NK-92 (cell line): Measurements from ENCODE around the gene SLC4A11.

Source experiments
- DNase-seq: peaks from one replicate; lab custom pipeline; 2025; ENCODE audit not compliant: unreplicated experiment; lab: John Stamatoyannopoulos, UW

SLC4A11 gene

DNA sequence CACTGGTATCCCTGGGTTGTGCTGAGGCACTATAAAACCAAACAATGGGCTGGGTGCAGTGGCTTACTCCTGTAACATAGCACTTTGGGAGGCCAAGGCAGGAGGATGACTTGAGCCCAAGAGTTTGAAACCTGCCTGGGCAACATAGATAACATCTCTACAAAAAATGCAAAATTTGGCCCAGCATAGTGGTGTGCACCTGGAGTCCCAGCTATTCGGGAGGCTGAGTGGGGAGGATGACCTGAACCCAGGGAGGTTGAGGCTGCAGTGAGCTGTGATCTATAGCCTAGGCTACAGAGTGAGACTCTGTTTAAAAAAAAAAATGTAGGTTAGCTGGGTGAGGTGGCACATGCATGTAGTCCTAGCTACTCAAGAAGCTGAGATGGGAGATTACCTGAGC, 7.7 kb upstream of the SLC4A11 start:
- no peak for DNase-seq

DNA sequence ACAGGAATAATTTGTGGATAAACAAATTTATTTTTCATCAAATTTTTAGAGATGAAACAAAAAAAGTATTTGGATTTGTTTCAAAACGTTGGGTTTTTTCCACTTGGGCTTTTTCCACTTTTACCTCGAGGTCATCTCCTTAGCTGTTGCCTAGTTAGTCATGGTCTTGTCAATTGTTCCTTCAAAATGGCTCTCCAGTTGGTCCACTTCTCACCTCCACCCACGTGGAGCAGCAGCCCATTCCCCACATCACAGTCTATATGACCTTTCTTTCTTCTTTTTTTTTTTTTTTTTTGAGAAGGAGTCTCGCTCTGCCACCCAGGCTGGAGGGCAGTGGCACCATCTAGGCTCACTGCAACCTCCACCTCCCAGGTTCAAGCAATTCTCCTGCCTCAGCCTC, 6.7 kb upstream of the SLC4A11 start:
- DNase-seq: no peak

DNA sequence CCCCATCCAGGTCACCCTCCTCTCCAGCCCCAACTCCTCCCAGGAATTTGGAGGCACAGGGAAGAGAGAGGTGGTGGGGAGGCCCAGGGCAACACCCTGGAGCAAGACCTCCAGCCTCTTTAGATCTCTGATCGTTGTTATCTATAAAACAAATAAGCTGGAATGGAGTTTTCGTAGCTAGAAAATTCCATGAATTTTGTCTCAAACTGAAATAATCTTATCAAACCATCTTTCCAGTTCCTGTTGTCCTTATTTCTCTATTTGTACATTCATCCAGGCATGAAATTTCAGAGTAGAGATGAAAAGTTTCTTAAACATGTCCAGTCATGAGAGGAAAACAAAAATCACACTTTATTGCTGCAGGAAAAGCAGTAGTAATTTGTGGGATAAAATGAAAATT, 6.2 kb upstream of the SLC4A11 start:
- DNase-seq: no peak

DNA sequence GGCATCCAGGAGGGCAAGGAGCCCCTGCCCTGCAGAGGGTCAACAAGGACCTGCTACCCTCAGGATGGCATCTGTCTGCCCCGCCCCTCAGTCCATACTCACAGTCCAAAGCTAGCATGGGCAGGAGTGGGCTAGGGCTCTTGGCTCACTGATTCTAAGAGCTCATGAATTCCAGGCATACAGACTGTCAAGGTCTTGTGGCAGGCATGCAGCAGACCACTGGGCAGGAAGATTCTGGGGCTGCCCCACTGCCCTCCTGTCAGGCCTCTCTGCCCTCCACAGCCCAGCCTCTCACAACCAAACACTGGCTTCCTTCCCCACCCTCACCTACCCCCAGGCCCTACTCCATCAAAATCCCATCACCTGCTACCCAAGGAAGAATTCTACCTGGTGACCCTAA, 5.6 kb upstream of the SLC4A11 start:
- no peak for DNase-seq

DNA sequence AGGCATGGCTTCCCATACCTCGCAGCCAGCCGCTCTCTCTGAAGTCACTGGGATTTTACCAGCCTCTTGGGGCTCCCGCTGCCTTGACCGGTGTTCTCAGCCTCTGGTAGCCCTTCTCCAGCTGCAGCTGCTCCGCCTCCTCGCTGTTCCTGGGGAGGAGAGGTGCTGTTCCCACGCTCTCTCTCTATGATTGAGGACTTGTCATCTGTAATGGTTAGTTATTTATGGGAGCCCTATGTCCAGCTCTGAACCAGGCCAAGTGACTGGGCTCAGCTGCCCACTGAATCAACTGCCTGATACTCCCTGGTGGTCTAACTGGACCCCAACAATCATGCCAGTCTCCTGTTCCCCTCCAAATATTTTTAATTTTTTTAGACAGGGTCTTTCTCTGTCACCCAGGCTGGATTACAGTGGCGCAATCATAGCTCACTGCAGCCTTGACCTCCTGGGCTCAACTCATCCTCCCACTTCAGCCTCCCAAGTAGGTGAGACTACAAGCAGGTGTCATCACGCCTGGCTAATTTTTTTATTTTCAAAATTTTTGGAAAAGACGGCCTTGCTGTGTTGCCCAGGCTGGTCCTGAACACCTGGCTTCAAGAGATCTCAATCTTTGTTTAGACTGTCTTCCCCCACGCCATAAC, 4.8 kb upstream of the SLC4A11 start:
- no peak for DNase-seq

DNA sequence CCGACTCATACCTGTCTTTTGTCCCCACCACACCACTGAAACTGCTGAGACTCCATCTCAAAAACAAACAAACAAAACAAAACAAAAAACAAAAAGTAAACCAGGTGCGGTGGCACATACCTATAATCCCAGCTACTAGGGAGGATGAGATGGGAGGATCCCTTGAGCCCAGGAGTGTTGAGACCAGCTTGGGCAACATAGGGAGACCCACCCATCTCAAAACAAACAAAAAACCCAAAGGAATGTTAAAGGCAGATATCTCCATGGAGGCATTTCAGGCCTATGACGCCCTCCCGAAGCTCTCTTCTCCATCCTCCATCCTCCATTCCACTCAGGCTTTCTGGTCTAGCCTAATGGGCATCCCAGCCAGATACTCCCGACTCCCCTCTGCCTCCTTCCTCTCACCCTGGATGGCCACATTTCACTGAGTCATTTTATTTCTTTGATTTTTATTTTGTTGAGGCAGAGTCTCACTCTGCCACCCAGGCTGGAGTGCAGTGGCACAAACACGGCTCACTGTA, 3.2 kb upstream of the SLC4A11 start:
- DNase-seq: no peak

DNA sequence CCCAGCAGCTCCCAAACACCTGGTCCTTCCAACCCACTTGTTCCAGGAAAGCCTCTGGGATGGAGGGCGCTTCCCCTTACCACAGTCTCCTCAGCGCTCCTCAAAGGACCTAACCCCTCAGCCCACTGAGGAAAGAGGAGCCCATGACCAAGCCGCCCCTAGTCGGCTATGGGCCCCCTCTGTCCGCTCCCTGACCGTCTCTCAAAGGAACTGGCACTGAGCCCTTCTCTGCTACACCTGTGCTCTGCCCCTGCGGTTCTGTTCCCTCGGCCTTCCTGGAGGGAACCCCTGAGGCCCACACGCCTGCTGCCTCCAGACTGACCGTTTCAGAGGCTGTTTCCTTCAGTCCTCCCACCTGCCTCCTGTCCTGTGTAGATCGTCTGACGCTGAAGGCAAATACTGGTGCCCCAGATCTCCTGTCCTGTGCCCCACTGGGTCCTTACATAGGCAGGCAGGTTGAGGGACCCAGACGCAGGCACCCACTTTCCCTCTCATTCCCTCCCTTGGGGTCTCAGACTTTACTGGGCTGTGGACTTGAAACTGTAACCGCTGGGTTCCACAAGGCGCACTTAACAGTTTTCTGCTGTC, 1.9 kb upstream of the SLC4A11 start:
- no peak for DNase-seq

DNA sequence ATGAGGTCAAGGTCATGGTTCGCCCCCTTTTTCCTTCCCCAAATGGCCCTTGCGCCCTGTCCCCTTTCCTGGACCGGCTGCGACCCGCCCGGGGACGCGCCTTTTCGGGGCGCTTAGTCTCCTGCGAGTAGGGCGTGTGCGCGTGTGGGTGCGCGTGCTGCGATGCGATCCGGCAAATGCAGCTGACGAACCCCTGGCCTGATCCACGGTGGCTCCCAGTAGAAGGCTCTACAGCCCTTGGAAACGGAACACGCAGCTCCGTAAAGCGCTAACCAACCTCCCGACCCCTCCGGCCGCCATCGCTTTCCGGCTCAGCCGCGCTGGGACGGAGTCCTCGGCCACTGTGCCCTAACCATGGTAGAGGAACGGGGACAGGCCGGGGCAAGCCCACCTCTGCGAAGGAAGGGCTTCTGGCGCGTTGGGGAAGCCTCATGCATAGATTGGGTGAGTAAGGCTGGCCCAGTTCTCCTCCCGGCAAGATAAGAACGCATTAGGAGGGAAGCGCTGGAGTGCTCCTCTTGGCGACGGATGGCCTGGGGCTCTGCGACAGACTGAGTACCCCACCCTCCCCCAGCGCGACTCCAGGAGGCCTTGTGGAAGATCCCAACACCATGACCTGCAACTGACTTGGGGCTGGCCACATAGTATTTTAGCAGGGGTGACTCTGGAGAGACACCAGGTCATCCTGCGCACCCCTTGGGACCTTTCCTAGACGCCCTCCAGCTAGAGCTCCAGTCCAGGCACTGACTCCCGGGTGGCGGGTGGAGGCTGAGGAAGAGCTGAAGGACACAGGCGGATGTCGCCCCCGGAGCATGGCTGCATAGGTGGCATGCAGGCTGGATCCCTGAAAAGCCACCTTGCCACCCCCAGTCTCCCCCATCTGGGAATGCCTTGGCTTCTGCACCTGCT, 1.1 kb upstream of the SLC4A11 start:
- no peak for DNase-seq

DNA sequence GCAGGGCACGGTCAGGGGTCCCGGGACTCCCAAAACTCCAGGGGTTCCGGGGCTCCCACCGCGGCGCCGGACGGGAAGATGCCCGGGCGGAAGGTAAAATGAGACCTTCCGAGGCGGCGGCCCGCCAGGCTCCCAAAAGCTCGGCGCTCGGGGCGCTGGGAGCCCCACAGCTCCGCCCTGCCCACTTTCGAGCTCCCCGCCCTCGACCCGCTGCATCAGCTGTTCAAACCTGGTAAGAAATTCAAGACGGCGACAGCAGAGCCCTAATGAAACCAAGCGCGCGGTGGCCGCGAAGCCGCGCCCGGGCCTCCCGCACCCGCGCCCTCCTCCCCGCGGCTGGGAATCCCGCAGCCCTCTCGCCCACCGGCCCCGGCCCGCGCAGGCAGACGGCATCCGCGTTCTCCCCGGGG, 369 bp downstream of the SLC4A11 start:
- no peak for DNase-seq

DNA sequence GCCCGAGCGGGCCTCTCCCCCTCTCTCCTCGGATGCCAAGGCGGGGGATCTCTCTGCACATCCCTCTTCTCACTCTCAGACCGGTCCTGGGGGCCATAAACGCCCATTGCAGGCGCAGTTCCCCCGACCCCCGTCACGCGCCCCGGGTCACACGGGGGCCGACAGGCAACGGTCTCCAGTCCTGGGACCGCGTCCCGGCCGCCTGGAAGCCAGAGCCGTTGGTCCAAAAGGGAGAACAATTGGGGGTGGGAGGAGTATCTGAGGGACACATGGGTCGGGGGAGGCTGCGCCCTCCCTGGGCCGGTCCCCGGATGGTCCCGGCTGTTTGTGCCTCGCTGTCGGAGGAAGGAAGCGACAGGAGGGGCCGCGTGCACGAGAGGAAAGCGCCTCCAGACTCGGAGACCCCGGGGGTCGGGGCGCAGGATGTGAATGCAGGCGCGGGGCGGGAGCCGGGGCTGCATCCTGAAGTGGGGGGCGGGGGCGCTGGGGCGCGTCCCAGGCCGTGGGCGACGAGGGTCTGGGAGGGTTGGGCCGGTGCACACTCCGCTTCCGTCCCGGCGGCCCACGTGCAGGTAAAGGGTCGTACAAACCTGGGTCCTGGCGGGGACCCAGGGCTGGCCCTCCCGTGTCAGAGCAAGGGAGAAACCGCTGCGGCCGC, 903 bp downstream of the SLC4A11 start:
- no peak for DNase-seq

DNA sequence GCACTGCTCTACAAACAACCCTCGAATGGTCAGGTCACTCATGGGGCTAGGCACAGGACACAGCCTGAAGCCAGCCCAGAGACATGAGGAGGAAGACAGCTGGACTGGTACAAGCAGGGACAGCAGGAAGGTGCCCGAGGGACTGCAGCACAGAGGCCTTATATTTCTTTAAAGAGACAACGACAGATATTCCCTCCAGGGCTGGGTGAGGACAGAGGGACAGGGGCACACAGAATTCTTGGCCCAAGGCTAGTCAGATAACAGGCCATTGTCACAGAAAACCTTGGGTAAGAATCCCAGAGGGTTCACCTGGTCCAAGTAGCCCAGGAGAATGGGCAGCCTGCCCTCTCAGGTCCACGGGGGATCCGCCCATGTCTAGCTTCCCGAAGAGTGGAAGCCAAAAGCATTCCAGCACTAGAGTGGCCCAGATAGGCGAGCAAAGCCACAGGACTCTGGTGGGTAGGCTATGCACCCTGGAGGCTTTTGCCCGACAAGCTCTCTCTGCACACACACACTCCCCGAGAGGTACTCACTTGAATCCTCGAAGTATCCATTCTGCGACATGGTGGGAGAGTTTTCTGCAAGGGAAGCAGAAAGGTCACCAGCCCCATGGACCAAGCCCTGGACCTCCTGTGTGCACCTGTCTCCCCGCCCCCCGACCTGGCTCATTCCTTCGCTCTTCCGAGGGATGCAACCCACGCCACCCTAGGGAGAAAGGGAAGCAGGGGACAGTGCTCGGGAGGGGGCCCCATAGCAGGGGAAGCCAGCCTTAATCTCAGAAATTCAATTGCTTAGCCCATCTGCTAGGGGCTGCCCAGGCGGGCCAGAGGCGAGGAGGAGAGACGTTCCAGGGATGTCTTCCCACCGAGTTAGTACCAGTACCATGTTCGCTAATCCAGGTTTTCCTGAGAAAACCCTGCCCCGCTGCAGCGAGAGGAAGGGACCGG, 1.7 kb downstream of the SLC4A11 start:
- no peak for DNase-seq

DNA sequence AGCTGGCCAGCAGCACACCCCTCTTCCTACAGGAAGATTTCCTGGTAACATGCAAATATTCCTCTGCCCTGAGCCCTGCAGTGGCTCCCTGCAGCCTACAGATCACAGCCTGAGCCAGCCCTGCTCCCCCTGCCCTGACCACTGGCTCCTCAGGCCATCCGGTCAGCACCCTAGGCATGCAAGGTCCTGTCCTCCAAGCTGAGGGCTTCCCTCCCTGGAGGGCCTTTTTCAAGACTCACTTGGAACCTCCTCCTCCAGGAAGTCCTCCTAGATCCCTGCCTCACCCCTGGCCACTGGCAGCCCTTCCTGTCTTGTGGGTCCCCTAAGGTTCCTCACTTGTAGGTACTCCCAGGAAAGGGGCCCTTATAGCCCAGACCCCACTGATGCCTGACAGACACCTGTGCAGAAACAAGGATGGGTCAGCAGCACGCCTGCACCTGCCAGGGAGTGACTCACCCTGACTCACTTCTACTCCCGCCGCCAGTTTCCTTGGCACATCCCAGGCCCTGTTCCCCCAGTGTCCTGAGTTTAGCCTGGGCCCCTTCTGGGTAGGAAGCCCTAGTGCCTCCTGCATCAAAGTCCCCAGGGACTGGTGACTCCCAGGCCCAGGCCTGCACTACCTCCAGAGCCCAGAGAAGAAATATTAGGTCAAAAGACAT, 3.2 kb downstream of the SLC4A11 start:
- no peak for DNase-seq

DNA sequence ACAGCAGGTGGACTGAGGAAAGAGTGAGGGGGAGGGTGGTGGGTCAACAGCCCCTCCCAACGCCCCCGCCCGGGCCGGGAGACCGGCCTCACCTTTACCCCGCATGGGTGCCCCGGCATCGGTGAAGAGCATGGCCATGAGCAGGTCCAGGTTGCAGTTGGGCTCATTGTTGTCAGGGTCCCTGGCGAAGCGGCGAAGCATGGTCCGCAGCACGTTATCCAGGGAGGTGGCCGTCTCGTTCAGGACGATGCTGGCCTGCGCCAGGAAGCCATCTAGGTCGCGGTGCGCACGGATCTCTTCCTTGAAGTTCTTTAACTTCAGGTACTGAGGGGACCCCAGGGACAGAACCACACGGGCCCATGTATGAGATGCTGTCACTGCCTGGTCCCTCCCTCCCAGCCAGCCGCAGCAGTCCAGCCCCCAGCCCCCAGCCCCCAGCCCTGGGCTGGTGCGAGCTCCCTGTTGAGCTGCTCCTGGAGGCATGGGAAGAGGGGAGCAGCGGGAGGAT, 4.9 kb downstream of the SLC4A11 start:
- no peak for DNase-seq

DNA sequence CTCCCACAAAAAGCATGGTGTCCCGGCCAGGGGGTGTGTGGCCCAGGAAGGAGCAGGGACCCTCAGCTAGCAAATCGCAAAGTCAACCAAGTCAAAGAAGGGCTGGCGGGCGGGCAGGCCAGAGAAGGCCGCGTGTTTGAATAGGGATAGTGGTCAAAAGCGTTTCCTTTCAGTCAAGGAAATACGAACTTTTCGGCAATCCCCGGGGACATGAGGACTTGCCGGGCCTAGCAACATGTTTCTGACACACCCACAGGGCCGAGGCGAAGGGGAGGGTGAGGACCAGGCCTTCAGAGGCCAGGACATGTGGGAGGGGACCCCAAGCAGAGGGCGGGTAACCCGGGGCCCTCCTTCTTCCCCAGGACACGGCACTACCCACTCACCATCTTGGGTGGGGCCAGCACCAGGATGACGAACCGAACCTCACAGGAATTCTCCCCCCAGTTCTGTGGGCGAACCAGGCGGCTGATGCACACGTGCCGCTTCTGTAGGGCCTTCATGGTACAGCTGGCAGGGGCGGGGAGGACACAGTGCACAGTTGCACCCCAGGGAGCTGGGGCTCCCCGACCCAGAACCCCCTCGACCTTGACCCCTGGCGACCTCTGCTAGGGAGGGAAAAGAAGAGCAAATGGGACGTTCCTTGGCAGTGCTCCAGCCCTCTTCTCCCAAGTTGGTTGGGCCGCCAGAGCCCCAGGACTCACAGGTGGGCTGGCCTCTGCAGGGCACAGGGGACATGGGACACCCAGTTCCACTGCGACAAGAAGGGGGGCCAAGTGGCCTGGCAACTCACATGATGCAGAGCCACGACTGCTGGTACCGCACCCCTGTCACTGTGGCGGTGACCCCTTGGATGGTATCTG, 5.6 kb downstream of the SLC4A11 start:
- no peak for DNase-seq

DNA sequence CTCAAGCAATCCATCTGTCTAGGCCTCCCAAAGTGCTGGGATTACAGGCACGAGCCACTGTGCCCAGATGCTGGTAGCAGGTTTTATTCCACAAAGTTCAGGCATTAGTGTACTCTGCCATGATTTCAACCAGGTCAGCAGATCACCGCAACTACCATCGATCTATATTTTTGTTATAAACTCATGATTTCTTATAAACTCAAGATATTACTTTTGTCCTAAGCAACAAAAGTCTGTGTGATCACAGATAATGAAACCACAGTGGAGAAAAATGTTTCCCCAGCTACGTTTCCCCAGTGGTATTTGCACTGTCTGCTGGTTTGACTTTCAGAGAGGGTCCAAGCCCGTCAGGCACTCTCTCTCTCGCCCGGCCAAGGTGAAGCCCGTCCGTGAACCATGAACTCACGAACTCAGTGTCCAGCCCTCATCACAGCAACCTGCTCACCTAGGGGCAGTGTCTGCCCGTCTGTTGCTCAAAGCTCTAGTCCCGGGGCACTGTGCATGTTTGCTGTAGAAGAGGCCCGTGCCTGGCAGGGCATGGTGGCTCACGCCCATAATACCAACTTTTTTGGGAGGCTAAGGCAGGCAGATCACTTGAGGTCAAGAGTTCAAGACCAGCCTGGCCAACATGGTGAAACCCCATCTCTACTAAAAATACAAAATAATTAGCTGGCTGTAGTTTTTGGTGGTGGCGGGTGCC, 7.0 kb downstream of the SLC4A11 start:
- no peak for DNase-seq

DNA sequence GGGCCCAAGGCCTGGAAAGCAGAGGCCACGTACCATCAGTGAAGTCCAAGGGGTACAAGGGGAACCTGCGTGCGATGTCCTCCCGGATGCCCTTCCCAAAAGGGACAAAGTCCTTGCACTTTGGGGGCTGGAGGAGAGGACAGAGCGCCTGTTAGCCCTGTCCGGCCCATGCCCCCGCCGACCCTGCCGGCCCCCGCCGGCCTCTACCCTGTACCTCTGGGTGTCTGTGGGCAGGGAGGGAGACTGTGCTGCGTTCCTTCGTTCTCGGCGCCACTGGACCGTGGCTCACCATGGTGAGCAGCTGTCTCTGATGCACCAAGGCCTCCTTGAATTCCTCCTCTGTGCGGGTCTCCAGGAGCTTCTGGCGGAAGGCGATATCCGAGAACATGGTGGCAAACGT, 7.9 kb downstream of the SLC4A11 start:
- no peak for DNase-seq

DNA sequence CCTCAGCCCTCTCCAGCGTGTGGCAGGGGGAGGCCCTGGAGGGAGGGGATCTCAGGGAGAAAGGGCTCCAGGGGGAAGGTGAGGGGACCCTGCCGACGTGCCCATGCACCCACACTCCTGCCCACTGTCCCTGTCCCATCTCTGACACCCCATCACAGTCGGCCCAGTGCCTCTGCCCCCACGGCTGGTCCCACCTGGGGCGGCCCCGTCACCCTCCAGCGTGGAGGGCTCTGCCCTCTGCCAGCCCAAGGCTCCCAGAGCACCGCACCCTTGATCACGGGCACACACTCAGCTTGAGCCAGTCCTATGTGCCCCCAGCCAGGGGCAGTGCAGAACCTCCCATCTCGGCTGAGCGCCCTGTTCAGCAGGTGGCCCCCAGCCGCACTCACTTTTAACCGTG, 9.2 kb downstream of the SLC4A11 start:
- DNase-seq: no peak

DNA sequence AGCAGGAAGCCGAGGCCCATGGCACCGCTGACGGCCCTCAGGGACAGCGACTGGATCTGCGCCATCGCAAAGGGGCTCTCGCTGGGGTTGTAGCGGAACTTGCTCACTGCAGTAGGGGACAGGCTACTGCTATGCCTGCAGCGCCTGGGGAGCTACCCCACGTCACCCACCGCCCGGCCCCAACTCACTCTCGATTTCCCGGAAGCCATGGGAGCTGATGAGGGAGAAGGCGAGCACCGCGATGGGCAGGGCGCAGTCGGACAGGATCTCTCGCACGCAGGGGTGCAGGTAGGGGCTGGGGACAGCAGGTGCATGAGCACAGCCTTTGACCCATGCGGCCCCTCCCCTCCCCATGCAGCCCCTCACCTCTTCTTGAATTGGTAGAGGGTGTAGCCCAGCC, 9.8 kb downstream of the SLC4A11 start:
- no peak for DNase-seq
